AG20443 (cell line): Measurements from ENCODE around the gene SLC49A4.

Experiments
- DNase-seq: peaks from one replicate; pipeline ENCODE4 v3.0.0; 2012; ENCODE audit warnings: low spot score, mixed read lengths

The SLC49A4 gene

DNA sequence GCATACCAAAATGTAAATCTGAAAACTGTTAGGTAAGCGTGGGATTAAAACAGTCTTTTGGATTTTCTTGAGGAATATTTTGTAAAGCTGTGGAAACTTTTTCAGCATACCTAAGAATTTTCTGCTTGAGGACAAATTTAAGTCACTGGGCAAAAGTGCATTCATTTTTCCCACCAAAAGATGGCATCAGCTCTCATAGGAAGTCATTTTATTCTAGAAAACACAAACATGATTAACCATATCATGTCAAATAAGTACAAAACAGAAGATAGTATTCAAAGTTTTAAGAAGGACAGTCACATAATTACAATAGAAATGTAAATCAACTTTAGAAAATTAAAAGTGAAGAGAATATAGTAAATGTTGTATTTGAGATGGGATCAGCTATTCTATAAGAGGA, 63.5 kb downstream of the SLC49A4 start:
- DNase-seq = peak; percentile 22

DNA sequence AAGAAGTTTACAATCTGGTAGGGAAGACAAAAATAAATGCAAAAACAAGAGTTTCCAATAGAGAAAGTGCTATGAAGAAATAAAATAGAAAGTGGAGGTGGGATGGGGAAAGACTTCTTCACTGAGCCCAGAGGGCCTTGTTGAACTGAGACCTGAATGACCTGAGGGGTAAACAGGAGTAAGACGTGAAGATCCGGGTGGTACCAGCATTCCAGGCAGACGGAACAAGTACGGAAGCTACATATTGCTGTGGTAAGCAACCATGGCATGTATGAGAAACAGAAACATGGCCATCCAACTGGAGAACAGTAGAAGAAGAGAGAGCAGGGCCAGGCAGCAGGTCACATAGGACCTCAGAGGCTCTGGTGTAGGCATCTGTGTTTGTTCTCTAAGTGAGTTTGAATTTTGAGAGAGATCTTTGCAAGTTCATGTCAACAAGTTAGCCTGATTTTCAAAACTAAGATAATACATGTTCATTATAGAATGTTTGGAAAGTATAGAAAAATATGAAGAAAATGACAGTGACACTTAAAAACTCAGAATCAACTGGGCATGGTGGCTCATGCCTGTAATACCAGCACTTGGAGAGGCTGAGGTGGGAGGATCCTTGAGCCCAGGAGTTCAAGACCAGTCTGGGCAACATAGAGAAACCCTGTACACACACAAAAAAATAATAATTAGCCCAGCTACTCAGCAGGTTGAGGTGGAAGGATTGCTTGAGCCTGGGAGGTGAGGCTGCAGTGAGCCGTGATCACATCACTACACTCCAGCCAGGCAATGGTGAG, 64.3 kb downstream of the SLC49A4 start:
- DNase-seq = no peak

DNA sequence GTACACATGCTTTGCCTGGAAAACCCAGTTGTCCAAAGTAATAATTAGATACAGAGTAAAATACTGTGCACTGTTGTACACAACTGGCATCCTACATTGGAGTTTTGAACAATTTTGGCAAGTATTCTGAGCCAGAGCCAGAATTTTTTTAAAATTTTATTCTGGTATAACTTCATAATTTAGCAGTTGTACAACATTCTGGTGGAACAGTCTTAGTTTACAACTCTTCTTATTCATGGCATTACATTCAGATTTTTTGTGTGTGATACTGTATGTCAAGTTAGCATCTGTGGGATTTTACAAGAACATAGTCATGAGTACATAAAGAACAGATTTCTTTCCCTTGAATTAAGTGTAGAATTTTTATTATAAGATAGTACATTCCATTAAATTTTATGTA, 67.5 kb downstream of the SLC49A4 start:
- DNase-seq = no peak

DNA sequence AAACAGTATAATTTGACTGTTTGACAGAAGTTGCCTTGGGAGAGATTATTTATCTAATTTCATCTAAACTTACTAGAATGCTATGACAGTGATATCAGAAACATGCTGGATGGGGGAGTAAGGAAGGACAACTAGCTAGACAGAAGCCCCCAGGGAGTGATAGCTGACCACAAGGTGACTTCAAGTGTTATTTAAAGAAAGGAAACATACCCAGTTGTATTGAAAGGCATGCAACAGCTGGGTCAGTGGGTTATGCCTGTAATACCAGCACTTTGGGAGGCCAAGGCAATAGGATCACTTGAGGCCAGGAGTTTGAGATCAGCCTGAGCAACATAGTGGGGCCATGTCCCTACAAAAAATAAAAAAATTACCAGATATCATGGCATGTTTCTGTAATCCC, 69.6 kb downstream of the SLC49A4 start:
- DNase-seq = no peak

DNA sequence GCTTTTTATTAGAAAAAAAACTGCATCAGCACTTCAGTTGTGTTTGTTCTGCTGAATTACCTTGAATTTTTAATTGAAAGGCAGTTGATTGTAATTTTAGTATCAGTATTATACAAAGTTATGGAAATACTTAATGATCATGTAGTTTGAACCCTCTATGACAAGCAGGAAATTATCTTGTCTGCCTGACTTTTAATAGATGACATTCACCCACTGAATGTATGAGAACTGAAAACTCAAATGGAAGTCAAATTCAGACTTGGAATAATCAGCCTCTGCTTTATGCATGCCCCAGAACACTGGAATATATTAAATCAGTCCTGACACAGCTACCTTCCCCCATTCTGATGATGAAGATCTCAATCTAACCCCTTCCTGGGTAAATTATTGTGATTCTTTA, 73.5 kb downstream of the SLC49A4 start:
- DNase-seq = no peak

DNA sequence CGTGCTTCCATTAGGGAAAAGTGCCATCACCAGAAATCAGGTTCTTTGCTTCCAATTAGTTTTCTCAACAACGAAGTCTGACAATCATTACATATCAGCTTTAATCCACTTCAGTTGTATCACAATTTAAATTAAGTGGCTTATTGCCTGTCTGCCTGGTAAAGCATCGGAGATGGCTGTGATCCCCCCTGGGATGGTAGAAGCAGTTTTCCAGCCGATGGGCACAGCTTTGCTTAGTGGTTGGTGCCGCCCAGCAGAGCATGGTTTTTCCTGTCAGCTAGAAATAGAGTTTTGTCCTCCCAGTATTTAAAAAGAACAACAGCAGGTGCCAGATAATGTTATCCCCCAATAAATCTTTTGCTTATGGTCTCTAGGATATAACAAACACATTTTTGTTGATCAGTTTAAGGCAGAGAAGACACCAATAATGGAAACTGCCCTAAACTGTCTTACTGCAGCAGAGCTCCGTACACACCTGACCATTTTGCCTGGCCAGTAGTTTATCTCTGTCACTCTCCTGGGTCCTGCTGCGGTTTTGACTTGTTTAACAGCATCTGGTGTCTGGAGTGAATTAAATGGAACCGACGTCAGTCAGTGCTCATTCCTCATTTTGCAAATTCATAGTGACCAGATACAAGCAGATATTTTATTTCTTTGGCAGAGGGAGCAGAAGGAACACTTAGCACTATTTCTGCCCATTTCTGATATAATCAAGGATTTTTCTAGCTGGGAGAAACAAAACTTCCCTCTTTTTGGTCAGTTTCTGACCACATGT, 79.1 kb downstream of the SLC49A4 start:
- no peak for DNase-seq

DNA sequence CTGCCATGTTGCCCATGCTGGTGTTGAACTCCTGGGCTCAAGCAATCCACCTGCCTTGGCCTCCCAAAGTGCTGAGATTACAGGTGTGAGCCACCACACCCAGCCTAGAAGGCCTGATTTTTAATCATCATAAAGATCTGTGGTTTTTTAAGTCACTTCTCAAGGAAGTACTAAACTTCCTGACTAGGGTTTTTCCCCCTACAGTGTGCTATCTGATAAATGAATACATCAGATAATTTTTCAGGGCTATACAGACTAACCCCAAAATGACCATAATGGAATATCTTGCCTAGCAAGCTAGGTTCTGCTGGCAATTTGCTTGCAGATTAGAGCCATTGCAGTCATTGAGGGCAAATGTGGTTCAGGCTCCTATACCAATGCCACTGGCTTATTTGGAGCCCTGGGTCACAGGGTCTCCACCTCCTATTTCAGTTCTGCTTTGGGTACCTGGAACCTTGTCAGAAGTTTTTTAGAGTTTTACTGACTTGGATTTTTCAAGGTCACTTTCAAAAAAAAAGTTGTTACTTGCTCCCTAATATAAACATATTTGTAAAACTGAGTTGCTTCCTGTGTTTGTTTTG, 80.8 kb downstream of the SLC49A4 start:
- DNase-seq = no peak

DNA sequence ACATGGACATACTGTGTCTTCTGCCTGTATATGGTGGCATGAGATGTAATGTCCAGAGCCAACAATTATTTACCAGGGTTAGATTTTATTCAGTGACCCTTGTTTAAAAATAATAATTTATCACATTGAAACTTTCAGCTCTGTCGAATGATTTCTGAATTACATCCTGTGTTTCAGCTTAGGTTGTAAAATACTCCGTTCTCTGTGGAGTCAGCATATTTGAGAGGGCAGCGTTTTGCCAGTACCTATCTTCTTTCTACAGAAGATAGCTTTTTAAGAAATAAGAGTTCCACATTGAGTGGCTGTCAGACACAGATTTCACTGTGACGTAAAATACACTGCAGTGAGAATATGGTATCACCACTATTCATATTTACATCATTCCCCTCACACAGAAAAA, 85.3 kb downstream of the SLC49A4 start:
- no peak for DNase-seq

DNA sequence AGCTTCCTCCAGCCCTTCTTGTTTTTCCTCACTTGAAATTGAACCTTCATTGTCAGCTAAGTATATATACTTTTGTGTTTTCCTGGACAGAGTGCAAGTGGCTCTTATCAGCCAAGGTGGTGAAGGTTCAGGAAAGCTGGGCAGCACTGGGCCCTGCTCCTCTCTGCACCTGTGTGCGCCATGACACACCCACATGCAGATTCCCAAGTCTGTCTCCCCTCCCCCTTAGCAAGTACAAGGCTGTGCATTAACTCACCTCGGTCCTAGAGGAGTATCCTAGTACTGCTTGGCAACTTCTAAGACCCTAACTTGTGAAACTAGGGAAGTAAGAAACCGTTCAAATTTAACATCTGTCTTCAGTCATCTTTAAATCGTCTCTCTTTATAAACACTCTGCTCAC, 85.8 kb downstream of the SLC49A4 start:
- DNase-seq = no peak

DNA sequence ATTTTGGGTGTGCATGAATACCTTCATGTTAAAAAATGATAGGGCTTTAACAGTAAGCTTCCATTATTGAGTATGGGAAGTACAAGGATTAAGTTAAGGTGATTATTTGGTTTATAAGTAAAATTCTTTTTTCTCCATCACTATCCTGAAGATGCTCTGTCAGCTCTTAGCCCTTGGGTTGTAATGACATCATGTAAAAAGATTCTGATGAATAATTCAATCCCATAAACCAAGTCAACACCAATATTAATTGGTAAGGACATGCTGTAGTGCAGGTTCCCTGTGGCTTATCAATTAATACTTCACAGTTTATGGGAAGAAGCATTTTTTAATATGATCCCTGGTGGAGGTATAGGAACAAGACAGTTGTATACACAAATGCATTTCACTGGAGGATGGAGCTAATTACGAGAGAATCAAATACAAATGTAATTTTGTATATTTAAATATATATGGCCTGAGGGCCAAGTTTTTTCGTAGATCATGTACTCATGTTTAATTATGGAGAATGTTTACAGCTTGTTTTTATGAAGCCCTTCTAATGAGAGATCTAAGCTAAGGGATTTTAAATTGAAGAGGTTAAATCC, 87.6 kb downstream of the SLC49A4 start:
- no peak for DNase-seq

DNA sequence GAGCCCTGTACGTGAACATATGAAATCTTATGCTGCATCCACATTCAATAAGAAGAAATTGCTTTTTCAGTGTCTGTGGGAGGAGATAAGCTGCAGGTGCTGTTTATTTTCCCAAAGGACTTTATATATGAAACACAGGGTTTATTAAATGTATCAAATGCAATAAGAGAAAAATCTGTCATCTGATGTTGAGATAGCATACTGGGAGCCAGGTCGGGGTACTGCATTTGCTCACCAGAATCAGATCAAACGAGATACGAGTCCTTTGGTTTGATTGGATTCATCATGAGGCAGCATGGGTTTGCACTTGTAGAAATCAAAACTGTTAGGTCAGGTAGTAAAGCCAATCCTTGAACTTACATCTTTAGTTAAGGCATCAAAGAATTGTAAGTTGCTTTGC, 91.4 kb downstream of the SLC49A4 start:
- no peak for DNase-seq

DNA sequence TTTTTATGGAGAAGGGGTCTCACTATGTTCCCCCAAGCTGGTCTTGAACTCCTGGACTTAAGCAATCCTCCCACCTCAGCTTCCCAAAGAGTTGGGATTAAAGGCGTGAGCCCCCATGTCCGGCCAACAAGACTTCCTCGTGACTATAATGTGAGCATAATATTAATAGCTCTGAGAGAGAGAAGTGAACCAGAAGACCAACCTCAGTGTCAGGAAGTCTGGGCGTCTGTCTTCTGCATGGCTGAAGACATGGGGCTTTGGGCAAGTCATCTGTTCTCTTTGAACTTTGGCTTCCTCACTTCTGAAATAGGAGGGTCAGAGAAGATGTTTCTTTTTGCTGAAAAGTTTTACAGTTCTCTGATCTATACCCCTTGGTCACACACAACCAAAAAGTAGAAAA, 92.1 kb downstream of the SLC49A4 start:
- DNase-seq = no peak

DNA sequence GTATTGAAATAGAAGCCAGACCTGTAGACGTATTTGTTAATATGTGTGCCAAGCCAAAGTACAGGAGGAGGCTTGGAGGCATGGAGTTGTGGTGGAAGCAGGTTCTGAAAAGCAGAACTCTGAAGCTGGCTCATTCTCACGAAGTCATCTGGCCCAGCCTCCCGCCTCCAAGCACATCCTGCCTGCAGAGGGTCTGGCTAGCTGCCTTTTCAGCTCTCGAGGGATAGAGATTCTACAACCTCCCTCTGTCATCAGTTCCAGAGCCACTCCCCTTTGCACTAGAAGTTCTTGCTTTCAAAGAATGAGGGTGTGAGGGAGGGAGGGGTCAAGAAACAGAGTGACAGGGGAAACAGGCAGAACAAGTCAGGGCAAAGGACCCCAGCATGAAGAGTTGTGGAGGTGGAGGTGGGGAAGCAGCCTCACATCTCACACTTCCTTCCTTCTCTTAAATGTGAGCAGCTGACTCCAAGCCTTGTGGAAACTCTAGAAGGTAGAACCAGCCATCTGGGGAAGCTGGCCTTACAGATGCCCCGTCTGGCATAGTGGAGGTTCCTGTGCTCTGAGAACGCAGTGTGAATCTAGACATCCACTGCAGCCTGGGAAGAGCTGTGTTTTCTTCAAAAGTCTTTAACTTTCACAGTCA, 95.3 kb downstream of the SLC49A4 start:
- DNase-seq = peak; percentile 80

DNA sequence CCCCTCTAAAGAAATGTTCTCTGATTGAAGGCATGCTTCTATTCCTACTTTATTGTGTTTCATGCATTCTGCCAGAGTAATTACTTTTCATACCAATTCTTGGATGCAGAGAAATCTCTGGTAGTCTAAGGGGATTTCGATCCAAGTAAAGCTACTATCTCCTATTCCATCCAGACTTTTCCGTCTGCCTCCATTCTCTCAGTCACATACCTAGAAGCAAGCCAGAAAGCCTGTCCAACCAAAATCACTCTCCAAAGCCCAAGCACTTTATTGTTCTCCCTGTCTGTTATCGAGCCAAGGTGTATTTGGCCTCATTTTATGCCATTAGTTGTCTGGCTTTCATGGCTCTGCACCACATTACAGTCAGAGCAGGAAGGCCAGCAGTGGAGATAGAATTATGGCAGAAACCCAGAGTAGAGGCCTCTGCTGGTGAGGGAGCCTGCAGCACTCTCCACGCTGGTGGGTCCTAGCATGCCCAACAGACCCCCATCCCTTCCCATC, 95.9 kb downstream of the SLC49A4 start:
- DNase-seq = no peak

DNA sequence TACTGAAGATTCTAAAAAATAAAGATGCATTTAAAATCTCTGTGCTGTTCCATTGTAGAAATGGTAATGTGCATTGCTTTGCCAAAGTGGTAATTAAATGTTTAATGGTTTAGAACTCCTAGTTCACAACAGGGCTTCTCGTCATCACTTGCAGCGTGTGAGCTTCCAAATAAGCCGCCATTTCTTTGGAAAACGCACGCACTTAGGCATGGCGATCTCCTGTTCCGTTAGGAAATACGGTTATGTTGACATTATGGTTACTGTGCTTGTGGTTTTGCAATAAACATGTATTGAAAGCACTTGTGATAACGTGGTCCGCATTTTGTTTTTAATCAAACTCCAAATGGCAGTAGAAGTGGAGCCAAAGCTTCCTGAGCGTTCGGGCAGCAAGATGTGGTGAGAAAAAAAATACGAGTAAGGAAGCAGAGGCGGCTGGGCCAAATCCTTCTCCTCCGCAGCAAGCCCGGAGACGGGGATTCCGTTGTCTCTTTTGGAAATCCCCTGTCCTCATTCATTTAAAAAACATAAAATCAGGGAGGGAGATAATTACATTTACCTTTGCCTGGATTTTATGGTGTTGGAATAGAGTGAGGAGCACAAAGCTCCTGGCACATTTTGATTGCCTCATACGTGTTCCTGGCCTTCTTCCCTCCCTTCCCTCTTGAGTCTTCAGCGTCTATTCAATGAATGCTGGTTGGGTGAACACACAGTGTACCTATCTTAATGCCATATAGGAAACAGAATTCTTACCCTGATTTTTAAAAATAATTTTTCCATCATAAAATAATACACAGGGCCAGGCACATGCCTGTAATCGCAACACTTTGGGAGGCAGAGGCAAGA, 97.5 kb downstream of the SLC49A4 start:
- no peak for DNase-seq

DNA sequence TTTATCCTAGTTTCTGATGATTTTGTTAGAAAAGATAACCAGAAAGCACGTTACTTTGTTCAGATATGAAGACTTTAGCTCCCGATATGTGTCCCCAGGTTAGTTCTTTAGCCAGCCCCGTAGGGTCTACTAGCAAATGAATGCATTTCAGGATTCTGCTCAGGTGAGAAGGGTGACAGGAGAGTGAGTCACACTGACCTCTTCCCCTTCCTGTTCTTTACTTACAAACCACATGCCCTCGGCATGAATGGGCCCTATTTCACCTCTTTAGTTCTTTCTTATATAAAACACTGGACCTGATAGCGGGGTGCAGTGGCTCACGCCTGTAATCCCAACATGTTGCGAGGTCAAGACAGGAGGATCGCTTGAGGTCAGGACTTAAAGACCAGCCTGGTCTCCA, 98.4 kb downstream of the SLC49A4 start:
- no peak for DNase-seq

DNA sequence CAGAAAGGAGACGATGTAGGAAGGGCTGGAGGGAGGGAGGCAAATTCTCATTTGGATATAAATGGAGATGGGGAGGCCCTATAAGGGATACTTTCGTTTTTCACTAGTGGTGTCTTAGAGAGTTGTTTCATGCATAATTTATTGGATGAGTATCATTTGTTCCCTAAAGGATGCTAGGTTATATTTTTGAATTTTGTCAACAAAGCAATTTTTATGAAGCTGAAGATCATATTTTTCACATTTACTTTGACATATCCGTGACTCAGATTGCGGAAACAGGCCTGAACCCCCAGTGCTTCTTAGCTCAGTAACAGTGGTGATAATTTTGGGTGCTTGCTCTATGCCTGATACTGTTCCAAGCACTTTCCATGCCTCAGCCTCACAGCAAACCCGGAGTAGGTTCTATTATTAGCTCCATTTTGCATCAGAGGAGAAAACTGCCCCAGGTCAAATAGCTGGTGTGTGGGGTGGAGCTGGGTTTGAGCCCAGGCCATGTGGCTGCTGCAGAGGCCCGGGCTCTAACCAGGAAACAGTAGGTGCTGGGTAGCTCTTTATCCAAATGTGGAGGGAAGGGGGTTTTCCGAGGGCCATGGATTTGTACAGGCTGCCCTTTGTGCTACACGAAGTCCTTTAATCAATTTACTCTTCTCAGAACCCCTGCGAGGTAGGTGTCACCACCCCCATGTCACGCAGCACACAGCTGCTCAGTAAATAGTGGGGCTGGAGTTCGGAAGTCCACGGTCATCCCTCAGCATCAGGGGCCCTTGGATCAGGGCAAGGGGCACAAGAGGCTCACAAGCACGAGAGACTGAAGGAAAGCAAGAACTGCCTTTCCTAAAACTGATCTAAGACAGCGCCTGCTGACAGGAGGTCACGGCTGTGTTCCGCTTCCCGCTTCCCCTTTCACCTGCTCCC, 99.1 kb downstream of the SLC49A4 start:
- DNase-seq = peak; percentile 56

DNA sequence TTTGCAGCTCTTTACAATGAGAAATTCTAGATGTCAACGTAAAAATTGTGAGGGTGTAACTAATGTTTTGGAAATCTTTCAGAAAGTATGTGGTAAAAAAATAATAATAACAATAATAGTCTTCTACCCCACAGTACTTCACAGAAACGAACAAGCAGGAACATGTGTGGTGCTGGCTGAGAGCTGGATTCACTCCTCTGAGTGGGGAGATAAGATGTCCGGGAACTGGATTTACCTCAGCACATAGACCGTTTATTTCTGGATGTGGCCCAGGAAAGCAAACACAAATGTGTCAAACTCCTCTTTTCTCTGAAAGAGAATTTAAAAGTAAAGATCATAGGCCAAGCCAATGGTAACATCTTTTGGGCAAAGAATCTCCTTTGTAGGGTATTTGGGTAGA, 103.4 kb downstream of the SLC49A4 start:
- DNase-seq = no peak

DNA sequence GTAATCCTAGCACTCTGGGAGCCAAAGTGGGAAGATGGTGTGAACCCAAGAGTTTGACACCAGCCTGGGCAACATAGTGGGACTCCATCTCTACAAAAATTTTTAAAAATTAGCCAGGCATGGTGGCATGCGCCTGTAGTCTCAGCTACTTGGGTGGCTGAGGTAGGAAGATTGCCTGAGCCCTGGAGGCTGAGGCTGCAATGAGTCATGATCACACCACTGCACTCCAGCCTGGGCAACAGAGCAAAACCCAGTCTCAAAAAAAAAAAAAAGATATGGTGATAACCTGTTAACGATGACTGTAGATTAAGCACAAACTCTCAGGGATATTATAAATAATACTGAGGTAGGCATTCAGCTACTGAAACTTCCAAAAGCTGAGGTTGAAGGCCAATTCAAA, 107.5 kb downstream of the SLC49A4 start:
- DNase-seq = no peak

DNA sequence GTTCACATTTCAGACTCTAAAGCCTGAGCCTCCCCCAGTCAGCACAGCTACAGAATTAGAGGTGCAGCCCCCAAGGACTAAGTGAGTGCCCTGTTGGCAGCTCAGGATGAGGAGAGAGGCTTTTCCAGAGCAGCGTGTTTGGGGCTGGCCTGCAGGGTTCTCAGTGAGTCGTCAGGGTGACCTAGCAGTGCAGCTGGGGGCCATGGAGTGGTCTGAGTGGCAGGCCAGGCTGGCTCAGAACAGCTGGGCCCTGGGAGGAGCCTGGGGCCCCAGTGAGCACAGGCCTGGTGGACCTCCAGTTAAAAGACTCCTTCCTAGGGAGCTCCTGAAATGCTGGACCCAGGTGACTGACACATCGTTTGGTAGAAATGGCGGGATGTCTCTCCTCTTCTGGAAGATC, 108.3 kb downstream of the SLC49A4 start:
- no peak for DNase-seq
